Sigmoid colon (tissue), 4 donors: ENCODE data around the gene THBD.

Experiments used
- CTCF ChIP-seq, 4 experiments: fragments of 450-650 bp in 3 of 4; fragments of 200-600 bp in 1 of 4; IDR thresholded peaks; one replicate each; pipeline ENCODE4 v1.5.1; 2016 to 2019; ENCODE audit warnings: antibody characterized with exemption in 4 of 4, mild to moderate bottlenecking in 3 of 4, moderate library complexity in 2 of 4
- EP300 ChIP-seq, 4 donors: sonication (generic); formaldehyde crosslinking; IDR thresholded peaks; one replicate each; pipeline ENCODE4 v1.6.1; 2017; ENCODE audit warnings: antibody characterized with exemption in 4 of 4
- POLR2A ChIP-seq, 2 donors: fragments of 450-650 bp; IDR thresholded peaks; one replicate each; pipeline ENCODE4 v1.6.1; 2016; ENCODE audit warnings: antibody characterized with exemption in 2 of 2, mild to moderate bottlenecking in 2 of 2, moderate library complexity in 2 of 2

DNA sequence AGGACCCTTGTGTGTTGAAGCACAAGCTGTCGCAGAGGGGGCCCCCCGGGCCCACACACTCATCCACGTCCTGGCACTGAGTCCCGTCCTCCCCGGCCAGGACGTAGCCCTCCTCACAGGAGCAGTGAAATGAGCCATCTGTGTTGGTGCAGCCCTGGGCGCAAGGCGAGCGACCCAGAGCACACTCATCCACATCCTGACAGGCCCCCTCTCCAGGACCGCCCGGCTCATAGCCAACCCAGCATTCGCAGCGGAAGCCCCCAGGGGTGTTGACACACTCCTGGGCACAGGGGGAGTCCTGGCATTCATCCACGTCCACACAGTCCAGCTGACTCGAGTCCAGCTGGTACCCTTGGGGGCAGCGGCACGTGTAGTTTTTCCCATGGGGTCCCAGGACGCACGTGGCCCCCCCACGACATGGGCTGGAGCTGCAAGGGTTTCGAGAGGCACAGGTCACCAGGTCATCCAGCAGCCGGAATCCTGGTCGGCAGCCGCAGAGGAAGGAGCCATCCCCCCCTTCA is 35.4 kb upstream of the THBD start:
- no peak for TF ChIP-seq CTCF (IDR thresholded peaks at IDR 0.05)
- no peak for TF ChIP-seq POLR2A (IDR thresholded peaks at IDR 0.05)
- TF ChIP-seq EP300 (IDR thresholded peaks at IDR 0.05) = no peak
